K562 (cell line): ENCODE results near the gene DIP2B. TPM values are rescaled to one million over a fixed set of nuclear protein-coding genes. Genes with fewer than 3 reads are reported as not detected.

Experiments used
- ATAC-seq: fragments of 200-7000 bp; cut with Tn5 transposase; 3 replicates; pipeline ENCODE4 v1.9.1; 2020; ENCODE audit warnings: moderate library complexity
- BruUV-seq: library from RNA; stranded (reverse); fragments of 400-500 nt; replicated peaks from 2 replicates; lab custom pipeline; 2021; lab: Mats Ljungman, UMichigan
- CTCF ChIA-PET: fragments of 300-600 bp; formaldehyde crosslinking; extraction: SDS; loops from one replicate; lab custom pipeline; 2021; ENCODE audit warnings: low intra/inter-chr PET ratio; lab: Yijun Ruan, JAX
- POLR2A ChIA-PET: fragments of 300-600, 350-650 bp; sonication (Branson Sonifier 250); formaldehyde crosslinking; extraction: SDS; loops from one replicate; lab custom pipeline; 2021; ENCODE audit warnings: antibody characterized with exemption, inconsistent platforms; lab: Yijun Ruan, JAX
- DNase-seq, 4 experiments: peaks; one replicate each; pipeline versions ENCODE4 v3.0.0 to v3.0.0-alpha.2; 2011 to 2018; ENCODE audit warnings: low spot score in 3 of 4, mixed read lengths in 3 of 4; ENCODE audit errors: extremely low read depth in 1 of 4
- FAIRE-seq: peaks from 2 replicates; lab custom pipeline; 2011; peaks lifted over from hg19 to GRCh38; lab: Jason Lieb, UNC
- H2AFZ ChIP-seq: 2 replicates; pipeline ENCODE4 v1.6.0; 2011; ENCODE audit warnings: low read depth, low read length, control low read depth, inconsistent platforms
- H3K27ac ChIP-seq: fragments of 200-600 bp; 3 replicates; pipeline ENCODE4 v1.8.0; 2011; ENCODE audit warnings: low read depth, mild to moderate bottlenecking, control low read depth, inconsistent platforms, low read length, moderate library complexity, mixed read lengths; ENCODE audit errors: extremely low read depth
- H3K27me3 ChIP-seq, 2 experiments: fragments of 300-600 bp in 1 of 2; 2 replicates in 1 of 2; 3 replicates in 1 of 2; pipeline versions ENCODE4 v1.6.0 to v1.8.0; 2011; ENCODE audit warnings: inconsistent platforms in 2 of 2, low read length in 2 of 2, mild to moderate bottlenecking in 1 of 2, mixed read lengths in 1 of 2, moderate library complexity in 1 of 2; ENCODE audit not compliant: control insufficient read depth in 2 of 2, insufficient read depth in 2 of 2
- H3K36me3 ChIP-seq: fragments of 300-600 bp; 3 replicates; pipeline ENCODE4 v1.8.0; 2011; ENCODE audit warnings: mild to moderate bottlenecking, low read length, inconsistent platforms; ENCODE audit not compliant: control insufficient read depth, insufficient read depth
- H3K4me1 ChIP-seq, 2 experiments: fragments of 200-600 bp in 1 of 2; replicated peaks in 1 of 2; 2 replicates in 1 of 2; 3 replicates in 1 of 2; pipeline versions ENCODE4 v1.5.1 to v1.8.0; 2011; ENCODE audit warnings: inconsistent platforms in 2 of 2, low read length in 2 of 2, mild to moderate bottlenecking in 1 of 2, mixed read lengths in 1 of 2, moderate library complexity in 1 of 2; ENCODE audit not compliant: control insufficient read depth in 2 of 2, insufficient read depth in 2 of 2
- H3K4me2 ChIP-seq: 2 replicates; pipeline ENCODE4 v1.6.1; 2011; ENCODE audit warnings: low read length, control low read depth, inconsistent platforms, mixed read lengths; ENCODE audit not compliant: insufficient read depth
- H3K4me3 ChIP-seq: fragments of 200-600 bp; sonication (generic), shearing (Covaris generic); 2 replicates; pipeline ENCODE4 v1.5.1; 2016; ENCODE audit warnings: control low read depth, inconsistent platforms
- H3K79me2 ChIP-seq: fragments of 200-600 bp; 3 replicates; pipeline ENCODE4 v1.8.0; 2011; ENCODE audit warnings: low read length, inconsistent platforms; ENCODE audit not compliant: control insufficient read depth, insufficient read depth
- H3K9ac ChIP-seq, 2 experiments: 2 replicates each; pipeline versions ENCODE4 v1.6.0 to v1.6.1; 2011; ENCODE audit warnings: low read depth in 2 of 2, low read length in 2 of 2, control low read depth in 1 of 2, inconsistent platforms in 1 of 2, mild to moderate bottlenecking in 1 of 2, mixed read lengths in 1 of 2; ENCODE audit not compliant: insufficient read depth in 1 of 2
- H3K9me1 ChIP-seq: one replicate; pipeline ENCODE4 v1.6.0; 2011; ENCODE audit warnings: inconsistent platforms, mild to moderate bottlenecking, low read length, moderate library complexity; ENCODE audit not compliant: control insufficient read depth, insufficient read depth
- H3K9me3 ChIP-seq: replicated peaks from 2 replicates; pipeline ENCODE4 v1.5.1; 2011; ENCODE audit warnings: low read depth, low read length, inconsistent platforms; ENCODE audit not compliant: control insufficient read depth, insufficient read depth
- H4K20me1 ChIP-seq: replicated peaks from 2 replicates; pipeline ENCODE4 v1.6.1; 2011; ENCODE audit warnings: low read length, inconsistent platforms, mixed read lengths; ENCODE audit not compliant: control insufficient read depth, insufficient read depth
- GABPB1 ChIP-seq: sonication (generic); formaldehyde crosslinking; IDR thresholded peaks from 2 replicates; pipeline ENCODE4 v1.8.0; 2022; ENCODE audit warnings: mild to moderate bottlenecking, missing genetic modification reagents
- HNRNPL ChIP-seq: fragments of 200-400 bp; formaldehyde crosslinking; IDR thresholded peaks from 2 replicates; pipeline ENCODE4 v1.6.1; 2017; ENCODE audit warnings: low read depth, mild to moderate bottlenecking, low read length
- HSF4 ChIP-seq: fragments of 250-450 bp; sonication (Bioruptor Pico); IDR thresholded peaks from 2 replicates; pipeline ENCODE4 v2.1.2; 2022; ENCODE audit warnings: mild to moderate bottlenecking, moderate library complexity, borderline replicate concordance
- IRF2 ChIP-seq: sonication (generic); formaldehyde crosslinking; IDR thresholded peaks from 2 replicates; pipeline ENCODE4 v1.8.1; 2022; ENCODE audit warnings: mild to moderate bottlenecking, missing genetic modification reagents
- MEIS2 ChIP-seq: fragments of 450-650 bp; IDR thresholded peaks from 2 replicates; pipeline ENCODE4 v1.6.1; 2014; ENCODE audit warnings: mild to moderate bottlenecking; ENCODE audit not compliant: partially characterized antibody
- PML ChIP-seq: IDR thresholded peaks from 2 replicates; pipeline ENCODE4 v1.6.1; 2012; ENCODE audit warnings: low read length, inconsistent platforms
- TARDBP ChIP-seq: fragments of 450-650 bp; IDR thresholded peaks from 2 replicates; pipeline ENCODE4 v1.6.1; 2016
- XRCC5 ChIP-seq: fragments of 200-400 bp; formaldehyde crosslinking; IDR thresholded peaks from 2 replicates; pipeline ENCODE4 v1.6.1; 2017; ENCODE audit warnings: low read depth, mild to moderate bottlenecking, low read length
- ZEB2 ChIP-seq: fragments of 450-650 bp; IDR thresholded peaks from 2 replicates; pipeline ENCODE4 v1.6.1; 2016
- ZNF41 ChIP-seq: fragments of 250-450 bp; sonication (Bioruptor Pico); conservative IDR thresholded peaks from 2 replicates; pipeline ENCODE4 v1.4.0; 2020; ENCODE audit warnings: mild to moderate bottlenecking
- ZNF644 ChIP-seq: fragments of 200-800 bp; sonication (Bioruptor generic); IDR thresholded peaks from 2 replicates; pipeline ENCODE4 v1.6.1; 2016; ENCODE audit warnings: low read depth, missing genetic modification characterization, missing compliant biosample characterization
- WGBS: fragments of 100-300 bp; shearing (Covaris generic); methylation state at CpG from one replicate; pipeline ENCODE4 v1.1.6; 2016; ENCODE audit warnings: low coverage, mixed read lengths; ENCODE audit not compliant: insufficient coverage; ENCODE audit errors: missing lambda C conversion rate; 5-methylcytosine and 5-hydroxymethylcytosine counted together
- in situ Hi-C: fragments of 300-500 bp; cut with MboI; formaldehyde crosslinking; loops from 4 replicates; pipeline ENCODE4 v1.15.0; 2018; ENCODE audit warnings: inconsistent platforms, mixed read lengths
- intact Hi-C: fragments of 100-400 bp; cut with micrococcal nuclease; formaldehyde crosslinking; loops from 2 replicates; pipeline ENCODE4 v1.14.2; 2022
- polyA plus RNA-seq, 8 experiments: library from polyadenylated mRNA; depleted of rRNA in 4 of 8; stranded (reverse) in 5 of 8; unstranded in 3 of 8; fragments of >200 nt; fragmentation: Nextera tagmentation in 2 of 8; fragmentation: Illumina TruSeq in 1 of 8; extraction: Ambion mirVana in 2 of 8; extraction: Trizol in 1 of 8; gene quantifications; 2 replicates each; pipeline versions ENCODE4 v1.2.1 to v1.2.3, GENCODE V29; 2011 to 2014; ENCODE audit warnings: inconsistent platforms in 1 of 8, missing spikeins in 1 of 8
- total RNA-seq, 7 experiments: library from RNA; depleted of rRNA in 6 of 7; stranded (reverse); fragments of >200 nt in 6 of 7; fragmentation: Illumina TruSeq in 2 of 7; extraction: Trizol in 2 of 7; gene quantifications; 2 replicates each; pipeline versions ENCODE4 v1.2.1 to v1.2.3, GENCODE V29; 2011 to 2021; ENCODE audit warnings: low replicate concordance in 1 of 7
- TF ChIP-seq, protein P1 (sequence below): sonication (generic); formaldehyde crosslinking; IDR thresholded peaks from 2 replicates; pipeline ENCODE4 v1.8.0; 2023; ENCODE audit warnings: missing genetic modification reagents, mild to moderate bottlenecking, borderline replicate concordance
- TF ChIP-seq, protein P2 (sequence below): sonication (generic); formaldehyde crosslinking; IDR thresholded peaks from 2 replicates; pipeline ENCODE4 v1.8.0; 2022; ENCODE audit warnings: mild to moderate bottlenecking, missing genetic modification reagents
- TF ChIP-seq, protein P3 (sequence below): fragments of 250-450 bp; sonication (Bioruptor Pico); IDR thresholded peaks from 2 replicates; pipeline ENCODE4 v1.9.0; 2021; ENCODE audit warnings: mild to moderate bottlenecking, inconsistent platforms

DIP2B gene
- total and polyA plus RNA-seq, 9 of the 15 experiments (the other 6 are each of a cell fraction or from before 2014, with no cell fraction given) = 4.6 to 26.1 (median 18.8) TPM

DNA sequence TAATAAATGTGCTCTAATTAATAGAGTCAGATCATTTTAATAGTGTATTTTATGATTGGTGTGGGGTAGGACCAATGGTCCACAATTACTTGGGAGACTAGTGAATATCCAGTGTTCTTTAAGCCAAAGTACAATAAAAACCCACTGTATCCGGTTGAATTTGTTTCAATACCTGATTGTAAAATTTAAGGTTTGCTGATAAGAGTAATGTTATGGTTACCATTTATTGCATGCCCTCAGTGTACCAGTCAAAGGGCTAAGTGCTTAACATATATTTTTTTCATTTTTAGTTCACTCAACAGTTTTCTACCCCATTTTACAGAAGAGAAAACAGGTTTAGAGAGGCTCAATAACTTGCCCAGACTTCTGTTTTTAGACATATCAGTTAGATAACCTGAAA lies 161.2 kb downstream of the DIP2B start:
- no TSS peak for BruUV-seq
- Histone ChIP-seq H4K20me1 (no peaks in the 10 kb centered on the region), H3K4me2 (no peak overlapping the region), H3K79me2 (no peaks in the 10 kb centered on the region), H3K9me1 (no peaks in the 10 kb centered on the region), H3K36me3 (peaks cover 7% of the 10 kb centered on the region), H3K4me3 (no peak overlapping the region), H3K4me1 (no peaks in the 10 kb centered on the region), H3K9ac (no peak overlapping the region), H3K9me3 (no peaks in the 10 kb centered on the region), H3K27me3 (no peaks in the 10 kb centered on the region), H2AFZ (no peak overlapping the region), H3K27ac (no peak overlapping the region)
- TF ChIP-seq MEIS2 (no peak), XRCC5 (no peak), GABPB1 (CRISPR knock-in tag) (no peak), IRF2 (no peak), ZNF41 (CRISPR knock-in tag) (no peak), TARDBP (no peak), ZEB2 (no peak), HNRNPL (no peak), ZNF644 (tag) (no peak), HSF4 (CRISPR knock-in tag) (no peak), PML (no peak)
- TF ChIP-seq, protein P1, sequence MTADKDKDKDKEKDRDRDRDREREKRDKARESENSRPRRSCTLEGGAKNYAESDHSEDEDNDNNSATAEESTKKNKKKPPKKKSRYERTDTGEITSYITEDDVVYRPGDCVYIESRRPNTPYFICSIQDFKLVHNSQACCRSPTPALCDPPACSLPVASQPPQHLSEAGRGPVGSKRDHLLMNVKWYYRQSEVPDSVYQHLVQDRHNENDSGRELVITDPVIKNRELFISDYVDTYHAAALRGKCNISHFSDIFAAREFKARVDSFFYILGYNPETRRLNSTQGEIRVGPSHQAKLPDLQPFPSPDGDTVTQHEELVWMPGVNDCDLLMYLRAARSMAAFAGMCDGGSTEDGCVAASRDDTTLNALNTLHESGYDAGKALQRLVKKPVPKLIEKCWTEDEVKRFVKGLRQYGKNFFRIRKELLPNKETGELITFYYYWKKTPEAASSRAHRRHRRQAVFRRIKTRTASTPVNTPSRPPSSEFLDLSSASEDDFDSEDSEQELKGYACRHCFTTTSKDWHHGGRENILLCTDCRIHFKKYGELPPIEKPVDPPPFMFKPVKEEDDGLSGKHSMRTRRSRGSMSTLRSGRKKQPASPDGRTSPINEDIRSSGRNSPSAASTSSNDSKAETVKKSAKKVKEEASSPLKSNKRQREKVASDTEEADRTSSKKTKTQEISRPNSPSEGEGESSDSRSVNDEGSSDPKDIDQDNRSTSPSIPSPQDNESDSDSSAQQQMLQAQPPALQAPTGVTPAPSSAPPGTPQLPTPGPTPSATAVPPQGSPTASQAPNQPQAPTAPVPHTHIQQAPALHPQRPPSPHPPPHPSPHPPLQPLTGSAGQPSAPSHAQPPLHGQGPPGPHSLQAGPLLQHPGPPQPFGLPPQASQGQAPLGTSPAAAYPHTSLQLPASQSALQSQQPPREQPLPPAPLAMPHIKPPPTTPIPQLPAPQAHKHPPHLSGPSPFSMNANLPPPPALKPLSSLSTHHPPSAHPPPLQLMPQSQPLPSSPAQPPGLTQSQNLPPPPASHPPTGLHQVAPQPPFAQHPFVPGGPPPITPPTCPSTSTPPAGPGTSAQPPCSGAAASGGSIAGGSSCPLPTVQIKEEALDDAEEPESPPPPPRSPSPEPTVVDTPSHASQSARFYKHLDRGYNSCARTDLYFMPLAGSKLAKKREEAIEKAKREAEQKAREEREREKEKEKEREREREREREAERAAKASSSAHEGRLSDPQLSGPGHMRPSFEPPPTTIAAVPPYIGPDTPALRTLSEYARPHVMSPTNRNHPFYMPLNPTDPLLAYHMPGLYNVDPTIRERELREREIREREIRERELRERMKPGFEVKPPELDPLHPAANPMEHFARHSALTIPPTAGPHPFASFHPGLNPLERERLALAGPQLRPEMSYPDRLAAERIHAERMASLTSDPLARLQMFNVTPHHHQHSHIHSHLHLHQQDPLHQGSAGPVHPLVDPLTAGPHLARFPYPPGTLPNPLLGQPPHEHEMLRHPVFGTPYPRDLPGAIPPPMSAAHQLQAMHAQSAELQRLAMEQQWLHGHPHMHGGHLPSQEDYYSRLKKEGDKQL (CRISPR knock-in tag) = no peak
- TF ChIP-seq, protein P2, sequence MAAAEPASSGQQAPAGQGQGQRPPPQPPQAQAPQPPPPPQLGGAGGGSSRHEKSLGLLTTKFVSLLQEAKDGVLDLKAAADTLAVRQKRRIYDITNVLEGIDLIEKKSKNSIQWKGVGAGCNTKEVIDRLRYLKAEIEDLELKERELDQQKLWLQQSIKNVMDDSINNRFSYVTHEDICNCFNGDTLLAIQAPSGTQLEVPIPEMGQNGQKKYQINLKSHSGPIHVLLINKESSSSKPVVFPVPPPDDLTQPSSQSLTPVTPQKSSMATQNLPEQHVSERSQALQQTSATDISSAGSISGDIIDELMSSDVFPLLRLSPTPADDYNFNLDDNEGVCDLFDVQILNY (CRISPR knock-in tag) = no peak
- TF ChIP-seq, protein P3, sequence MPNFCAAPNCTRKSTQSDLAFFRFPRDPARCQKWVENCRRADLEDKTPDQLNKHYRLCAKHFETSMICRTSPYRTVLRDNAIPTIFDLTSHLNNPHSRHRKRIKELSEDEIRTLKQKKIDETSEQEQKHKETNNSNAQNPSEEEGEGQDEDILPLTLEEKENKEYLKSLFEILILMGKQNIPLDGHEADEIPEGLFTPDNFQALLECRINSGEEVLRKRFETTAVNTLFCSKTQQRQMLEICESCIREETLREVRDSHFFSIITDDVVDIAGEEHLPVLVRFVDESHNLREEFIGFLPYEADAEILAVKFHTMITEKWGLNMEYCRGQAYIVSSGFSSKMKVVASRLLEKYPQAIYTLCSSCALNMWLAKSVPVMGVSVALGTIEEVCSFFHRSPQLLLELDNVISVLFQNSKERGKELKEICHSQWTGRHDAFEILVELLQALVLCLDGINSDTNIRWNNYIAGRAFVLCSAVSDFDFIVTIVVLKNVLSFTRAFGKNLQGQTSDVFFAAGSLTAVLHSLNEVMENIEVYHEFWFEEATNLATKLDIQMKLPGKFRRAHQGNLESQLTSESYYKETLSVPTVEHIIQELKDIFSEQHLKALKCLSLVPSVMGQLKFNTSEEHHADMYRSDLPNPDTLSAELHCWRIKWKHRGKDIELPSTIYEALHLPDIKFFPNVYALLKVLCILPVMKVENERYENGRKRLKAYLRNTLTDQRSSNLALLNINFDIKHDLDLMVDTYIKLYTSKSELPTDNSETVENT (CRISPR knock-in tag) = no peak
- ChIA-PET POLR2A (no interaction called here), CTCF (no interaction called here)
- DNase-seq (no peak), ATAC-seq (no peak), FAIRE-seq (no peak)
- in situ Hi-C loops = no loop called here
- 92% methylated on average over 1 of the region's 1 CpG for WGBS
- intact Hi-C loops = no loop called here
